GM12875 (cell line): Measurements from ENCODE around the gene PRR11.

Experiments
- H3K4me3 ChIP-seq: one replicate; pipeline ENCODE4 v1.5.1; 2011; ENCODE audit warnings: low read depth, low read length, control low read depth
- CTCF ChIP-seq: IDR thresholded peaks from 2 replicates; pipeline ENCODE4 v1.5.1; 2011; ENCODE audit warnings: low read depth, mild to moderate bottlenecking, control low read depth, inconsistent platforms, low read length, moderate library complexity, borderline replicate concordance; ENCODE audit not compliant: insufficient read depth

Gene PRR11

GRCh38 chr17:59152925-59153324 is 2.6 kb upstream of the PRR11 start:
- TF ChIP-seq CTCF = no peak
- H3K4me3 ChIP-seq = no peak overlapping the region

GRCh38 chr17:59154292-59154720 is 1.2 kb upstream of the PRR11 start:
- H3K4me3 ChIP-seq = peak overlapping the region; percentile 70
- no peak for TF ChIP-seq CTCF

GRCh38 chr17:59154721-59155438 is 666 bp upstream of the PRR11 start, which contains the start of gene SKA2:
Gene SKA2 (minus strand): TSS chr17:59155186. CDS start chr17:59155163, 23 bp downstream.
- TF ChIP-seq CTCF = no peak
- H3K4me3 ChIP-seq = peak within 1 kb of the TSS; percentile 70

- no peak overlapping the region for H3K4me3 ChIP-seq
- no peak for TF ChIP-seq CTCF
Observed at GRCh38 chr17:59160157-59161025, 4.8 kb downstream of the PRR11 start.

GRCh38 chr17:59161477-59161876 is 5.9 kb downstream of the PRR11 start:
- H3K4me3 ChIP-seq = no peak overlapping the region
- TF ChIP-seq CTCF = no peak

GRCh38 chr17:59165933-59166342 is 10.4 kb downstream of the PRR11 start:
- peak; percentile 60; the same call in 1 of the 2 replicates for TF ChIP-seq CTCF
- no peak overlapping the region for H3K4me3 ChIP-seq
